GM18909 (cell line): ENCODE data around the gene ZNF423.
"Not testable (repeated sequence)": the region's sequence is repeated elsewhere in the genome, so short reads cannot be mapped to it uniquely, and the experiment has no call there.

Experiments
- ATAC-seq: cut with Tn5 transposase; IDR thresholded peaks from one replicate; pipeline ENCODE4 v1.9.1; 2021; ENCODE audit warnings: mild to moderate bottlenecking; ENCODE audit not compliant: unreplicated experiment, poor library complexity

Gene ZNF423

DNA sequence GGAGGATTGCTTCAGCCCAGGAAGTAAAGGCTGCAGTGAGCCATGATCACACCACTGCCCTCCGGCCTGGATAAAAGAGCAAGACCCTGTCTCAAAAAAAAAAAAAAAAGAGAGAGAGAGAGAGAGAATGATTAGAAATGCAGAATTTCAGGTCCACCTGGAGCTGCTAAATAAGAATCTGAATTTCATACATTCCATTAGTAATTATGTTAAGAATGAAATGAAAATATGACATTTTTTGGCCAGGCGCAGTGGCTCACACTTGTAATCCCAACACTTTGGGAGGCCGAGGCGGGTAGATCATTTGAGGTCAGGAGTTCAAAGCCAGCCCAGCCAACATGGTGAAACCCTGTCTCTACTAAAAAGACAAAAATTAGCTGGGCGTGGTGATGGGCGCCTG is 178.3 kb downstream of the ZNF423 start:
- not testable (repeated sequence) for ATAC-seq

DNA sequence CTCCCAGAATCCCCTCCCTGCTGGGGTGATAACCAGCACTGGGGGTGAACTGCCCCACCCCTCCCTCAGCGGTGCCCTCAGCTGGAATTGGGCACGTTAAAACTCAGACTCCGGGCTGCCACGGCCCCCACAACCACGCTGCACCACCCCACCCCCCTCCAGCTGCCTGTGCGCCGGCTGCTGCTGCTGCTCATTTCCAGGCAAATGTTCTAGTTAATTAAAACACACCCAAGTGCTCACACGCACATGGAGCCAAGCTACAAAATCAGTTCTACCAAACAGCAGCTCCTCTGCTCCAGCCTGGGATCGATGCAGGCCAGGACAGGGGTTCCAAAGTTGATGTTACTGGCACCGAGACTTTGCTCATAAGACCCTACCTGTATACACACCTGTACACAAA is 180.5 kb downstream of the ZNF423 start:
- ATAC-seq, result no peak

DNA sequence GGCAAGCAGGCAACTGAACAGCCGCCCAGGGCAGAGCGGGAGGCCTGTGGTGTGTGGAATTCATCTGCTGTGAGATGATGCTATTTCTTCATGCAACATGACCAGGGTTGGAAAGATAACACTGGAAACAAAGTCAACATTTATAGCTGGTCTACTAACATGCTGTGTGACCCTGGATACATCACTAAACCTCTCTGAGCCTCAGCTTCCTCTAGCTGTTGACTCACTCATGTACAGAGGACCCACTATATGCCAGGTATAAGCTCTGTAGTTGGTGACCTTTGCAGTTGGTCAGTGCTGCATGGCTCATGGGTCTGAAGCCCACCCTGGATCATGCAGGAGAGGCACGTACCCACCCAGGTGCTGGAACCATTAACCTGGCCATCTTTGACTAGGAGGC is 180.9 kb downstream of the ZNF423 start:
- ATAC-seq, result no peak

DNA sequence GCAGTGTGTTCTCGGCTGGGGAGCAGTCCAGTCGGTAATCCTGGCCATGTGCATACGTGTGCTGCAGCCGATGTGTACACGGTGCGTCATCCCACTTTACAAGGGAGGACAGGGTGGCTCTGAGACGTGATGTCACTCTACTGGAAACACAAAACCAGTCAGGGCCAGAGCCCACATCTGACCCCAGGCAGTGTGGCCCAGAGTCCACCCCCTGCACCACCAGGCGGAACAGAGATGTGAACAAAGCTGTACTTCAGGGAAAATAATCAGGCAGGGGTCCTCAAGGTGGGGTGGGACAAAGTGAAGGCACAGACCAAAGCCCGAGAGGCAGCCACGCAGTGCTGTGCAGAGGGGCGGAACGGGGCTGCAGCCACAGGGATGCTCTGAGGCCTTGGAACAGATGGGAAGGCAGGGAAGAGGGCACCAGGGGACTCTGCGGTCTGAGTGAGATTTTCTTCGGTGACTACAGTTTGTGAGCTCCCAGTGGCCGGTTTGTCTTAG is 181.5 kb downstream of the ZNF423 start:
- no peak for ATAC-seq

DNA sequence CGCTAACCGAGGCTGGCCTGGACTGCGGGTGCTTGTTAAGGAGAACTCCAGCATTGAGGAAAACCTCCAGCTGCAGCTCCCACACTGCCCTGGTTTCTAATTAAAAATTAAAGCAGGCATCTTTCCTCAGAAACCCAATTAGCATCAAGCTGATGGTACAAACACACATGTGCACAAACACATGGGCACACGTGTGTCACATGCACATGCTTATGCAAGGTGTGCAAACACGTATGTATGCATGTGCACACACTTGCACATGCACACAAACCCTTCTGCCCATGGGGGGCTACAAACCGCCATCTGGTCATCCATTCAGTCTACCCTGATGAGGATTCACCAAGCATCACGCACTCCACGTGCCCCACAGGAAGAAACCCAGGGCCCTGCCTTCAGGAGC is 182.5 kb downstream of the ZNF423 start:
- no peak for ATAC-seq

DNA sequence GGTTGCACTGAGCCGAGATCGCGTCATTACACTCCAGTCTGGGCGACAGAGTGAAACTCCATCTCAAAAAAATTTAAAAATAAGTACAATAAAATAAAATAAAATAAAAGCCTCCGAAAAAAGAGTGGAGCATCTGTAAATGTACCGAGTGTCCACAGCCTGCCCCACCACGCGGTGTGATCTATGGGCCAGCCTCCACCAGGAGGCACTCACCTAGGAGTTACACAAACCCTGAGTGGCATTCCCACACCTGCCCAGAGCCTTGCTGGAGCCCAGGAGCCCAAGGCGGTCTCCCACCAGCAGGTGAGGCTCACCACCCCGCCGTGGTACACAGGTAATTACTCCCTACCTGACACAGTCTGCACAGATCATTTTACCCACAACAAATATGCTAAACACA is 183.2 kb downstream of the ZNF423 start:
- ATAC-seq, result no peak

DNA sequence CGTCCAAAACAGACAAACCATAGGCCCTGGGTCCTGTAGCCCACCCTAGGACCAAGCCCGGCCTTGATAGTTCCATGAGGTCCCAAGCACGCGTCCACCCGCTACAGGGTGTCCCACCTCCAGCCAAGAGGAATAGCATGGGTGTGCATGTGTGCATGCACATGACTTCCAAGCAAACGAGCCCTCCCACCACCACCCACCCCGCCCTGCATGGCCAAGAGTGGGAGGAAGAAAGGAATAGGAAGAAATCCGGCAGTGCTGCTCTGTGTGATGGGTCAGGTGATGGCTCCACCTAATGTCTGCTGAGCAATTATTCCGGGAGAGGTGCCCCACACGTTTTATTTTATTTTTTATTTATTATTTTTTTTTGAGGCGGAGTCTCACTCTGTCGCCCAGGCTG is 184.6 kb downstream of the ZNF423 start:
- no peak for ATAC-seq

- ATAC-seq, result no peak
Observed at GRCh38 chr16:49670627-49671026, 185.3 kb downstream of the ZNF423 start.

GRCh38 chr16:49665482-49666230 is 190.3 kb downstream of the ZNF423 start:
- no peak for ATAC-seq

GRCh38 chr16:49664221-49665215 is 191.4 kb downstream of the ZNF423 start:
- no peak for ATAC-seq

GRCh38 chr16:49663081-49664065 is 192.5 kb downstream of the ZNF423 start:
- ATAC-seq, result no peak

DNA sequence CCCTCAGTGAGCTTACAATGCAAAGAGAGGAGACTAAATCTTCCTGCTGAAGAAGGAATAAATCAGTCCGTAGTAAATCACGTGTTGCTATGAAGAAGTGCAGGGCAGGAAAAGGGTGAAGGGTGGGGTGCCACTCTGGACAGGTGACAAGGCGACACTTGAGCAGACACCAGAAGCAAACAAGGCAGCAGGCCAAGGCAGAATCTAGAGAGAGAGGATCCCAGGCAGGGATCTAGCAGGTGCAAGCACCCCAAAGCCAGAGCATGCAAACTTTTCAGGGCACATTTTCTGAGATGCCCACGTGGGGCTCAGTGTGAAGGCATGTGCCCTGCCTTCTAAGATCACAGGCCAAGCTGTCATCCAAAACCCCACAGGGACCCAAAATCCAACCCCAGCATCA is 193.3 kb downstream of the ZNF423 start:
- ATAC-seq, result no peak

- ATAC-seq, result no peak
Observed at GRCh38 chr16:49661465-49662187, 194.3 kb downstream of the ZNF423 start.

GRCh38 chr16:49660626-49661025 is 195.3 kb downstream of the ZNF423 start:
- ATAC-seq, result no peak

GRCh38 chr16:49659356-49659755 is 196.6 kb downstream of the ZNF423 start:
- no peak for ATAC-seq

DNA sequence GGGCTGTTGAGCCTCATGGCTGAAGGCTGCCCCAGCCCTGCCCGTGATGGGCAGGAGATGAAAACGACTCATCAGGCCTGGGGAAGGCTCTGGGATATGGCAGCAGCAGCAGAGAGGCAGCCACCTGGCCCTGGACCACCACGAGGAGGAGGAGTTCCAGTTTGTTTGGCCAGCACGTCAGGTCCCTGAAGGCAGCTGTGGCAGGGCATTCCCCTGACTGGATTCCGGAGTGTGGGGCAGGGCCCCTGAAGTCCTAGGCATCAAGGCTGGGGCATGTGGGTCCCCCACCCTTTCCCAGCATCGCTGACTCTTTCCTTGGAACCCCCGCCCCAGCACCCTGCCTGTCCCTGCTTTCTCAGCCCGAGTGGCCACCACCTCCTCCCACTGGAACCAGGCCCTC is 197.4 kb downstream of the ZNF423 start:
- ATAC-seq, result no peak

DNA sequence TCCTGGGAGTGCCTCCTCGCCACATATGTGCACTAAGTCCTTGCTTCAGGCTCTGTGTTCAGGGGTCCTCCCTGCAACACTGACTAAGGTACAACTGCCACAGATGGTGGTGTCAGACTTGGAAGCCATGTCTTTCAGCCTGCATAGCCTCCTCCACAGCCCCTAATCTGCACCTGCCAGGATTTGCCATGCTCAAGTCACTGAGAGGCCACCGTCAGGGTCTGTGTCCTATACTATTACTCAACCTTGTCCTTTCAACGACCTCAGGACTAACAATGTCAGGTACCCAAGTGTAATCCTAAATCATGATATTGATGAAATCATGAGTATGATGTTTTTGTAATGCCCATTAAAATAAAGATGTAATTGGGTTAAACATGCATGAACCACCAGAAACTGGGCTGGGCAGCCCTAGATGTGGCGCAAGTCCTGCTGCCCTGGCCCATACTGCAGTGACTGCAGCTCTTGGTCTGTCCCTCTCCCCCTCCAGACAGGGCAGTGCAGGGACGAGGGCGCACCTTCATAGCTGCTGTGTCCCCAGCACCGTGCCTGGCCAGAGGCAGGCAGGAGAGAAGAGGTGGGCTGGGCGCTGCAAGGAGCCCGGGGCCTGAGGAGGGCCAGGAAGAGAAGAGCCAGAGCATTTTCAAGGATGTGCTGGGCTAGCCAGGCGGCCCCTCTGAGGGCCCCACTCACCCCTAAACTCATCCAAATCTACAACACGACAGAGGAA is 198.0 kb downstream of the ZNF423 start:
- ATAC-seq, result no peak

GRCh38 chr16:49654425-49654824 is 201.5 kb downstream of the ZNF423 start:
- ATAC-seq, result no peak

DNA sequence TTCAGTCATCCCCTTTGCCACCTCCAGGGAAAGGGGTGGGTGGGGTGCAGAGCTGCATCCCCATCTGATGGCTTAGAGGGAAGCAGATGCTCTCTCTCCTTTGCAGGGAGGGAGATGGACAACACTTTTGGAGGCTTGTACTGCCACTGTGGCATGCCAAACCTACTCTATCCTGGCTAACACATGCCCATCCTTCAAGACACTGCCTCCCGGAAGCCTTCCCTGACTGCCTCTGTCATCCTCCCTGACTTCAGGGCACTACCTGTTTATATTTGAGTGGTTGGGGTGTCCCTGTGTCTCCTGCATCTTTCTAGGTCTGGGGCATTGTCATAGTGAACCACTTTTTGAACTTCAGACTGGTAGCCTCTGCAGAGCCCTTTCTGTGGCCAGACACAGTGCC is 202.3 kb downstream of the ZNF423 start:
- no peak for ATAC-seq
